DND-41 (cell line): Measurements from ENCODE around the gene MAGI3.

Experiments
- CTCF ChIP-seq: IDR thresholded peaks from 2 replicates; pipeline ENCODE4 v1.5.1; 2012; ENCODE audit warnings: borderline replicate concordance, low read length, moderate library complexity, mild to moderate bottlenecking; ENCODE audit not compliant: poor library complexity, severe bottlenecking; ENCODE audit errors: extremely low read depth
- EZH2 ChIP-seq: IDR thresholded peaks from 3 replicates; pipeline ENCODE4 v1.6.1; 2012; ENCODE audit warnings: borderline replicate concordance, low read depth, mild to moderate bottlenecking, moderate library complexity, low read length, inconsistent platforms; ENCODE audit not compliant: severe bottlenecking

GRCh38 chr1:113653741-113654140, 263.4 kb downstream of the MAGI3 start:
- TF ChIP-seq CTCF, result no peak
- TF ChIP-seq EZH2, result no peak
